Measurements from ENCODE around the gene ADPRHL1.
"Not testable (repeated sequence)": the region's sequence is repeated elsewhere in the genome, so short reads cannot be mapped to it uniquely, and the experiment has no call there.

The ADPRHL1 gene

GRCh38 chr13:113401452-113402415 lies 51.6 kb downstream of the ADPRHL1 start:
- DNase-seq (ENCODE audit: low read depth), result no peak

GRCh38 chr13:113400621-113401451 lies 52.5 kb downstream of the ADPRHL1 start:
- no peak for DNase-seq (ENCODE audit: low read depth)

- DNase-seq (ENCODE audit: low read depth), result no peak
These were observed 53.5 kb downstream of the ADPRHL1 start for GRCh38 chr13:113399755-113400149.

- DNase-seq (ENCODE audit: low read depth), result no peak
These were observed 54.1 kb downstream of the ADPRHL1 start for GRCh38 chr13:113398963-113399754.

GRCh38 chr13:113397608-113398425 lies 55.5 kb downstream of the ADPRHL1 start:
- no peak for DNase-seq (ENCODE audit: low read depth)

- DNase-seq (ENCODE audit: low read depth), result no peak
These were observed 59.0 kb downstream of the ADPRHL1 start for GRCh38 chr13:113394339-113394640.

- no peak for DNase-seq (ENCODE audit: low read depth)
These were observed 59.5 kb downstream of the ADPRHL1 start for GRCh38 chr13:113393563-113394338.

- DNase-seq (ENCODE audit: low read depth), result no peak
These were observed 60.1 kb downstream of the ADPRHL1 start for GRCh38 chr13:113393226-113393562.

- no peak for DNase-seq (ENCODE audit: low read depth)
These were observed 62.3 kb downstream of the ADPRHL1 start for GRCh38 chr13:113390874-113391497.

- not testable (repeated sequence) for DNase-seq (ENCODE audit: low read depth)
These were observed 63.7 kb downstream of the ADPRHL1 start for GRCh38 chr13:113389586-113389985.

- no peak for DNase-seq (ENCODE audit: low read depth)
These were observed 65.9 kb downstream of the ADPRHL1 start for GRCh38 chr13:113387396-113387795.

- DNase-seq (ENCODE audit: low read depth), result no peak
These were observed 70.2 kb downstream of the ADPRHL1 start for GRCh38 chr13:113383089-113383488.

- not testable (repeated sequence) for DNase-seq (ENCODE audit: low read depth)
These were observed 70.7 kb downstream of the ADPRHL1 start for GRCh38 chr13:113382542-113382941.

- no peak for DNase-seq (ENCODE audit: low read depth)
These were observed 74.5 kb downstream of the ADPRHL1 start for GRCh38 chr13:113378825-113379224.

- DNase-seq (ENCODE audit: low read depth), result no peak
These were observed 78.6 kb downstream of the ADPRHL1 start for GRCh38 chr13:113374511-113375175.

GRCh38 chr13:113373811-113374485 lies 79.3 kb downstream of the ADPRHL1 start:
- DNase-seq (ENCODE audit: low read depth), result no peak

- DNase-seq (ENCODE audit: low read depth), result not testable (repeated sequence)
These were observed 81.6 kb downstream of the ADPRHL1 start for GRCh38 chr13:113371701-113372100.

- DNase-seq (ENCODE audit: low read depth), result no peak
These were observed 82.2 kb downstream of the ADPRHL1 start for GRCh38 chr13:113371061-113371460.

- DNase-seq (ENCODE audit: low read depth), result no peak
These were observed 83.4 kb downstream of the ADPRHL1 start for GRCh38 chr13:113369881-113370280.

Measured in GM04503 (cell line).